SK-N-SH (cell line): ENCODE data around the gene SMIM41. TPM values are rescaled to one million over a fixed set of nuclear protein-coding genes. Genes with fewer than 3 reads are reported as not detected.

Experiments
- CTCF ChIA-PET: fragments of 300-600, 350-600 bp; formaldehyde crosslinking; extraction: SDS; loops from one replicate; lab custom pipeline; 2021; lab: Yijun Ruan, JAX
- POLR2A ChIA-PET: fragments of 350-600 bp; sonication (Branson Sonifier 250); formaldehyde crosslinking; extraction: SDS; loops from one replicate; lab custom pipeline; 2020; ENCODE audit warnings: antibody characterized with exemption, inconsistent platforms; lab: Yijun Ruan, JAX
- DNase-seq: peaks from one replicate; pipeline ENCODE4 v3.0.0; 2012
- H2AFZ ChIP-seq: fragments of 200-600 bp; sonication (generic); 2 replicates; pipeline ENCODE4 v1.8.1; 2016; ENCODE audit warnings: antibody characterized with exemption, mild to moderate bottlenecking, low read depth
- H3F3A ChIP-seq: fragments of 200-600 bp; sonication (generic); replicated peaks from 2 replicates; pipeline ENCODE3; 2016; ENCODE audit warnings: antibody characterized with exemption, mild to moderate bottlenecking; ENCODE audit not compliant: insufficient read depth
- H3K27ac ChIP-seq, 2 experiments: fragments of 200-500 bp in 1 of 2; fragments of 200-600 bp in 1 of 2; sonication (Bioruptor generic) in 1 of 2; sonication (generic), shearing (Covaris generic) in 1 of 2; 2 replicates each; pipeline versions ENCODE4 v1.5.1 to v1.6.1; 2014 to 2016; ENCODE audit warnings: low read depth in 2 of 2, inconsistent platforms in 1 of 2, low read length in 1 of 2, mild to moderate bottlenecking in 1 of 2, mixed read lengths in 1 of 2
- H3K27me3 ChIP-seq: fragments of 200-600 bp; sonication (generic), shearing (Covaris generic); 2 replicates; pipeline ENCODE4 v1.6.1; 2016; ENCODE audit warnings: mixed run types; ENCODE audit not compliant: insufficient read depth
- H3K36me3 ChIP-seq, 2 experiments: fragments of 200-500 bp in 1 of 2; fragments of 200-600 bp in 1 of 2; sonication (Bioruptor generic) in 1 of 2; sonication (generic) in 1 of 2; replicated peaks in 1 of 2; 2 replicates each; pipeline versions ENCODE3 to v1.5.1; 2014 to 2016; ENCODE audit warnings: low read length in 1 of 2, mild to moderate bottlenecking in 1 of 2; ENCODE audit not compliant: insufficient read depth in 2 of 2, control insufficient read depth in 1 of 2
- H3K4me1 ChIP-seq, 2 experiments: fragments of 200-500 bp in 1 of 2; fragments of 200-600 bp in 1 of 2; sonication (Bioruptor generic) in 1 of 2; sonication (generic), shearing (Covaris generic) in 1 of 2; 2 replicates each; pipeline versions ENCODE4 v1.5.1 to v1.6.1; 2014 to 2016; ENCODE audit warnings: low read depth in 1 of 2, low read length in 1 of 2, mixed run types in 1 of 2; ENCODE audit not compliant: insufficient read depth in 2 of 2, control insufficient read depth in 1 of 2
- H3K4me2 ChIP-seq: fragments of 200-600 bp; sonication (generic), shearing (Covaris generic); 2 replicates; pipeline ENCODE4 v1.6.1; 2017; ENCODE audit warnings: mixed run types
- H3K4me3 ChIP-seq, 2 experiments: fragments of 200-500 bp in 1 of 2; fragments of 200-600 bp in 1 of 2; sonication (Bioruptor generic) in 1 of 2; sonication (generic), shearing (Covaris generic) in 1 of 2; 2 replicates each; pipeline versions ENCODE4 v1.5.1 to v1.8.1; 2014 to 2016; ENCODE audit warnings: low read depth in 2 of 2, inconsistent platforms in 1 of 2, low read length in 1 of 2, mild to moderate bottlenecking in 1 of 2, mixed read lengths in 1 of 2, moderate library complexity in 1 of 2
- H3K79me2 ChIP-seq: fragments of 200-600 bp; sonication (generic); 2 replicates; pipeline ENCODE4 v1.8.1; 2017; ENCODE audit warnings: mild to moderate bottlenecking; ENCODE audit not compliant: insufficient read depth
- H3K9ac ChIP-seq: fragments of 200-600 bp; sonication (generic); 2 replicates; pipeline ENCODE4 v1.6.1; 2017; ENCODE audit warnings: mixed run types
- H3K9me2 ChIP-seq: fragments of 200-600 bp; sonication (generic); 2 replicates; pipeline ENCODE4 v1.6.1; 2017; ENCODE audit warnings: mixed run types
- H3K9me3 ChIP-seq: fragments of 200-600 bp; sonication (generic); 2 replicates; pipeline ENCODE4 v1.6.1; 2017; ENCODE audit warnings: mixed run types, mild to moderate bottlenecking, moderate library complexity
- H4K20me1 ChIP-seq: fragments of 200-600 bp; sonication (generic); 2 replicates; pipeline ENCODE4 v1.6.1; 2017; ENCODE audit warnings: mild to moderate bottlenecking, mixed run types; ENCODE audit not compliant: insufficient read depth
- CHD2 ChIP-seq: fragments of 150-350 bp; IDR thresholded peaks from 2 replicates; pipeline ENCODE4 v1.6.1; 2018; ENCODE audit warnings: low read length; ENCODE audit not compliant: partially characterized antibody
- CTCF ChIP-seq: fragments of 200-600 bp; sonication (generic); IDR thresholded peaks from 2 replicates; pipeline ENCODE4 v1.6.1; 2017; ENCODE audit warnings: antibody characterized with exemption, mild to moderate bottlenecking, moderate library complexity
- ELF1 ChIP-seq: IDR thresholded peaks from 2 replicates; pipeline ENCODE4 v1.4.0; 2012
- EZH2phosphoT487 ChIP-seq: fragments of 200-600 bp; sonication (generic); IDR thresholded peaks from 2 replicates; pipeline ENCODE4 v1.6.1; 2017; ENCODE audit warnings: low read depth, mixed run types, mild to moderate bottlenecking, antibody characterized with exemption, moderate library complexity, borderline replicate concordance
- FOXM1 ChIP-seq: IDR thresholded peaks from 2 replicates; pipeline ENCODE4 v1.4.0; 2012; ENCODE audit warnings: low read depth, mild to moderate bottlenecking
- GATA2 ChIP-seq: sonication (generic); formaldehyde crosslinking; IDR thresholded peaks from 2 replicates; pipeline ENCODE4 v1.5.0; 2020; ENCODE audit warnings: mild to moderate bottlenecking, missing genetic modification reagents
- MEF2A ChIP-seq: IDR thresholded peaks from 2 replicates; pipeline ENCODE4 v1.4.0; 2012; ENCODE audit warnings: low read depth, borderline replicate concordance
- NRF1 ChIP-seq: IDR thresholded peaks from 2 replicates; pipeline ENCODE4 v1.6.1; 2012; ENCODE audit warnings: low read depth, mild to moderate bottlenecking, low read length
- PBX3 ChIP-seq: IDR thresholded peaks from 2 replicates; pipeline ENCODE4; 2012
- REST ChIP-seq: IDR thresholded peaks from 2 replicates; pipeline ENCODE4 v1.6.1; 2012; ENCODE audit warnings: mild to moderate bottlenecking, low read depth, low read length, moderate library complexity
- RFX5 ChIP-seq: IDR thresholded peaks from 2 replicates; pipeline ENCODE4 v1.6.1; 2012; ENCODE audit warnings: mild to moderate bottlenecking, improper control_type of control experiment, low read length
- RXRA ChIP-seq: IDR thresholded peaks from 2 replicates; pipeline ENCODE4 v1.4.0; 2012; ENCODE audit warnings: low read depth, mild to moderate bottlenecking, borderline replicate concordance
- SIN3A ChIP-seq: IDR thresholded peaks from 2 replicates; pipeline ENCODE4 v1.6.1; 2012; ENCODE audit warnings: low read depth, mild to moderate bottlenecking, low read length, moderate library complexity, borderline replicate concordance
- TEAD4 ChIP-seq: IDR thresholded peaks from 2 replicates; pipeline ENCODE4 v1.4.0; 2012; ENCODE audit warnings: mild to moderate bottlenecking, borderline replicate concordance; ENCODE audit not compliant: insufficient read depth
- USF1 ChIP-seq: IDR thresholded peaks from 2 replicates; pipeline ENCODE4 v1.4.0; 2012; ENCODE audit warnings: low read depth, borderline replicate concordance
- WGBS: methylation state at CpG from one replicate; pipeline ENCODE4 v1.1.6; 2017; ENCODE audit warnings: low lambda C conversion rate; 5-methylcytosine and 5-hydroxymethylcytosine counted together
- polyA plus RNA-seq, 3 experiments: library from polyadenylated mRNA; depleted of rRNA; stranded (reverse); fragments of >200 nt; gene quantifications; 2 replicates each; pipeline ENCODE4 v1.2.3, GENCODE V29; 2012

The SMIM41 gene
- polyA plus RNA-seq, 1 of the 3 experiments (the other 2 are of a cell fraction): not detected

- CTCF ChIA-PET: interaction anchor here (1.3 to 15.6 kb wide), 4 partner anchors 9 to 23 kb away, joined by 4 to 279 read pairs (median 5); no protein-coding TSS in a partner anchor
- peak overlapping the region; percentile 53 to 65 for H3K4me3 ChIP-seq
- peak overlapping the region; percentile 97 for H3K9ac ChIP-seq
- no peaks in the 10 kb centered on the region for H3K36me3 ChIP-seq
- POLR2A ChIA-PET: interaction anchor here (0.6 to 1.4 kb wide), 3 partner anchors 11 to 47 kb away, joined by 3 read pairs; no protein-coding TSS in a partner anchor
- H3K4me1 ChIP-seq: peaks cover 8 to 12% of the 10 kb centered on the region in 2 experiments; a peak in 2 of 4 replicates
- peaks cover 14% of the 10 kb centered on the region for H4K20me1 ChIP-seq
- peak overlapping the region; percentile 76 for H2AFZ ChIP-seq
- no peaks in the 10 kb centered on the region for H3K9me3 ChIP-seq
- H3K9me2 ChIP-seq: no peaks in the 10 kb centered on the region
- no peak for DNase-seq
- H3K27me3 ChIP-seq: no peaks in the 10 kb centered on the region
- peak overlapping the region in 1 of 2 experiments; percentile 71; a peak in 2 of 4 replicates for H3K27ac ChIP-seq
- WGBS: 69% methylated on average over 12 of the region's 16 CpGs
- H3K79me2 ChIP-seq: no peaks in the 10 kb centered on the region
- H3K4me2 ChIP-seq: peak overlapping the region; percentile 99
- peaks cover 8% of the 10 kb centered on the region for H3F3A ChIP-seq
- no peak for TF ChIP-seq EZH2phosphoT487
- TF ChIP-seq FOXM1: no peak
- TF ChIP-seq RXRA: no peak
- no peak for TF ChIP-seq ELF1
- no peak for TF ChIP-seq MEF2A
- TF ChIP-seq SIN3A: no peak
- TF ChIP-seq, all 33 proteins: peak for 0
Observed at GRCh38 chr12:52050116-52050757, 29.3 kb upstream of the SMIM41 start.

- WGBS: 3% methylated on average over 52 of the region's 77 CpGs
- Histone ChIP-seq H3K4me3 (peak within 1 kb of the TSS; percentile 53 to 65), H3K27ac (peak within 1 kb of the TSS in 1 of 2 experiments; percentile 71; a peak in 3 of 4 replicates), H3K9me2 (no peaks in the 10 kb centered on the region), H3K79me2 (no peaks in the 10 kb centered on the region), H4K20me1 (peaks cover 14% of the 10 kb centered on the region), H3K9ac (peak within 1 kb of the TSS; percentile 97), H3K27me3 (no peaks in the 10 kb centered on the region), H3K4me2 (peak within 1 kb of the TSS; percentile 99), H2AFZ (peak within 1 kb of the TSS; percentile 76), H3K36me3 (no peaks in the 10 kb centered on the region), H3K9me3 (no peaks in the 10 kb centered on the region), H3F3A (peaks cover 8% of the 10 kb centered on the region), H3K4me1 (peaks cover 8 to 12% of the 10 kb centered on the region in 2 experiments; a peak in 2 of 4 replicates)
- CTCF ChIA-PET: interaction anchor here (0.7 to 15.6 kb wide), 8 partner anchors 10 to 161 kb away, joined by 3 to 279 read pairs (median 4); partner anchors contain the start of gene ATG101
- DNase-seq: peak; percentile 98
- POLR2A ChIA-PET: interaction anchor here (1.0 to 1.4 kb wide), 2 partner anchors 12 to 22 kb away, joined by 3 read pairs; no protein-coding TSS in a partner anchor
- TF ChIP-seq SIN3A (no peak), NRF1 (peak; percentile 31), RFX5 (no peak), CTCF (peak; percentile 25), PBX3 (no peak), REST (no peak), EZH2phosphoT487 (no peak), GATA2 (no peak), CHD2 (no peak), TEAD4 (peak; percentile 59), USF1 (no peak), RXRA (no peak)
Observed at GRCh38 chr12:52050758-52051541, 28.6 kb upstream of the SMIM41 start, which contains the start of gene NR4A1. Gene NR4A1, plus strand, starts transcription at chr12:52051442. Its CDS starts 2,887 bp downstream, at chr12:52054329.
